Neural progenitor cell (in vitro differentiated cells): ENCODE measurements around the gene NCDN. TPM values are rescaled to one million over a fixed set of nuclear protein-coding genes. Genes with fewer than 3 reads are reported as not detected.

Source experiments
- DNase-seq: peaks from one replicate; pipeline ENCODE4 v3.0.0-alpha.2; 2016; ENCODE audit warnings: low spot score
- H2AFZ ChIP-seq: fragments of 200-600 bp; sonication (generic); replicated peaks from 2 replicates; pipeline ENCODE4 v1.6.1; 2016; ENCODE audit warnings: antibody characterized with exemption
- H3F3A ChIP-seq: fragments of 200-600 bp; sonication (generic); 2 replicates; pipeline ENCODE4 v1.6.1; 2016; ENCODE audit warnings: antibody characterized with exemption, low read depth
- H3K27ac ChIP-seq: fragments of 200-600 bp; sonication (generic); 2 replicates; pipeline ENCODE4 v1.5.1; 2016; ENCODE audit warnings: mild to moderate bottlenecking
- H3K27me3 ChIP-seq: fragments of 200-600 bp; sonication (generic); 2 replicates; pipeline ENCODE4 v1.6.1; 2016; ENCODE audit warnings: mild to moderate bottlenecking, moderate library complexity
- H3K36me3 ChIP-seq: fragments of 200-600 bp; sonication (generic); 2 replicates; pipeline ENCODE4 v1.5.1; 2016
- H3K4me1 ChIP-seq: fragments of 200-600 bp; sonication (generic); 2 replicates; pipeline ENCODE4 v1.6.1; 2016; ENCODE audit warnings: mixed run types
- H3K4me2 ChIP-seq: fragments of 200-600 bp; sonication (generic); 2 replicates; pipeline ENCODE4 v1.6.1; 2016
- H3K4me3 ChIP-seq: fragments of 200-600 bp; sonication (generic); 2 replicates; pipeline ENCODE4 v1.5.1; 2016
- H3K79me2 ChIP-seq: fragments of 200-600 bp; sonication (generic); 2 replicates; pipeline ENCODE4 v1.6.1; 2016; ENCODE audit warnings: low read depth
- H3K9ac ChIP-seq: fragments of 200-600 bp; sonication (generic); 2 replicates; pipeline ENCODE4 v1.6.1; 2016
- H3K9me3 ChIP-seq: fragments of 200-600 bp; sonication (generic); 2 replicates; pipeline ENCODE4 v1.5.1; 2016; ENCODE audit warnings: low read depth
- H4K20me1 ChIP-seq: fragments of 200-600 bp; sonication (generic); 2 replicates; pipeline ENCODE4 v1.6.1; 2016; ENCODE audit warnings: low read depth
- H3K27ac Mint-ChIP-seq: 3 replicates; pipeline ENCODE4 v1.8.0; 2021; ENCODE audit warnings: mixed read lengths
- H3K27me3 Mint-ChIP-seq: 2 replicates; pipeline ENCODE4 v1.8.0; 2022; ENCODE audit warnings: low read depth, mild to moderate bottlenecking, inconsistent platforms, moderate library complexity, mixed read lengths; ENCODE audit not compliant: insufficient read depth
- H3K36me3 Mint-ChIP-seq: 3 replicates; pipeline ENCODE4 v1.8.0; 2021; ENCODE audit warnings: mixed read lengths
- H3K4me1 Mint-ChIP-seq: 3 replicates; pipeline ENCODE4 v1.8.0; 2021; ENCODE audit warnings: mixed read lengths
- H3K4me3 Mint-ChIP-seq: 3 replicates; pipeline ENCODE4 v1.8.0; 2021; ENCODE audit warnings: mild to moderate bottlenecking, moderate library complexity, mixed read lengths
- H3K9me3 Mint-ChIP-seq: 3 replicates; pipeline ENCODE4 v1.8.0; 2020; ENCODE audit warnings: mixed read lengths
- CTCF ChIP-seq: fragments of 200-600 bp; sonication (generic); IDR thresholded peaks from 2 replicates; pipeline ENCODE4 v1.5.1; 2017; ENCODE audit warnings: antibody characterized with exemption, mild to moderate bottlenecking
- EZH2 ChIP-seq: fragments of 200-600 bp; sonication (generic); IDR thresholded peaks from 2 replicates; pipeline ENCODE4 v1.6.1; 2017; ENCODE audit warnings: antibody characterized with exemption, mild to moderate bottlenecking, moderate library complexity
- EZH2phosphoT487 ChIP-seq: fragments of 200-600 bp; sonication (generic); IDR thresholded peaks from 2 replicates; pipeline ENCODE4 v1.6.1; 2017; ENCODE audit warnings: antibody characterized with exemption
- total RNA-seq: library from RNA; depleted of rRNA; stranded (reverse); fragments of >200 nt; gene quantifications from 2 replicates; pipeline ENCODE4 v1.2.3, GENCODE V29; 2015; ENCODE audit warnings: low replicate concordance

Gene NCDN
- total RNA-seq, 1 donor from 2014 or later, result 5.8 TPM

GRCh38 chr1:35557118-35557610 is 435 bp upstream of the NCDN start, which contains the start of gene KIAA0319L:
Gene KIAA0319L, minus strand, starts transcription at chr1:35557403. Its CDS starts 2,912 bp downstream, at chr1:35554491.
- H3K27me3 ChIP-seq, result no peaks in the 10 kb centered on the region
- Mint-ChIP-seq H3K4me3 (peak within 1 kb of the TSS; percentile 98), H3K9me3 (no peaks in the 10 kb centered on the region), H3K4me1 (peaks cover 37% of the 10 kb centered on the region), H3K27ac (peak within 1 kb of the TSS; percentile 99), H3K27me3 (peaks cover 3% of the 10 kb centered on the region), H3K36me3 (peaks cover 12% of the 10 kb centered on the region)
- TF ChIP-seq CTCF, result no peak
- TF ChIP-seq EZH2phosphoT487, result no peak
- no peak for TF ChIP-seq EZH2
- H3K79me2 ChIP-seq, result peaks cover 44% of the 10 kb centered on the region
- DNase-seq, result peak; percentile 90
- peak within 1 kb of the TSS; percentile 95 for H3K27ac ChIP-seq
- H2AFZ ChIP-seq, result peak within 1 kb of the TSS; percentile 97
- H3K4me1 ChIP-seq, result peaks cover 26% of the 10 kb centered on the region
- peak within 1 kb of the TSS; percentile 97 for H3K4me3 ChIP-seq
- peaks cover 45% of the 10 kb centered on the region for H4K20me1 ChIP-seq
- H3K36me3 ChIP-seq, result no peaks in the 10 kb centered on the region
- no peaks in the 10 kb centered on the region for H3K9me3 ChIP-seq
- peak within 1 kb of the TSS; percentile 98 for H3K4me2 ChIP-seq
- H3F3A ChIP-seq, result peaks cover 30% of the 10 kb centered on the region
- peak within 1 kb of the TSS; percentile 83 for H3K9ac ChIP-seq

- Histone ChIP-seq H3K36me3 (no peaks in the 10 kb centered on the region), H3F3A (peaks cover 30% of the 10 kb centered on the region), H3K4me3 (peak overlapping the region; percentile 97), H3K79me2 (peaks cover 35% of the 10 kb centered on the region), H3K4me2 (peak overlapping the region; percentile 98), H2AFZ (no peak overlapping the region), H3K9me3 (no peaks in the 10 kb centered on the region), H3K27me3 (no peaks in the 10 kb centered on the region), H3K9ac (peak overlapping the region; percentile 28), H3K27ac (peak overlapping the region; percentile 43), H3K4me1 (peaks cover 26% of the 10 kb centered on the region), H4K20me1 (peaks cover 45% of the 10 kb centered on the region)
- Mint-ChIP-seq H3K27ac (peak overlapping the region; percentile 99), H3K4me3 (peak overlapping the region; percentile 98), H3K4me1 (peaks cover 37% of the 10 kb centered on the region), H3K36me3 (peaks cover 5% of the 10 kb centered on the region), H3K27me3 (peaks cover 3% of the 10 kb centered on the region), H3K9me3 (no peaks in the 10 kb centered on the region)
- DNase-seq, result peak; percentile 76
- TF ChIP-seq CTCF, result no peak
- TF ChIP-seq EZH2, result no peak
- no peak for TF ChIP-seq EZH2phosphoT487
Observed at GRCh38 chr1:35558374-35559316, 1.0 kb downstream of the NCDN start.

GRCh38 chr1:35559317-35559944 is 1.8 kb downstream of the NCDN start:
- Histone ChIP-seq H2AFZ (no peak overlapping the region), H3K27me3 (no peaks in the 10 kb centered on the region), H3K4me3 (no peak overlapping the region), H3K4me2 (peak overlapping the region; percentile 98), H3K9me3 (no peaks in the 10 kb centered on the region), H3K36me3 (no peaks in the 10 kb centered on the region), H3F3A (peaks cover 30% of the 10 kb centered on the region), H4K20me1 (peaks cover 37% of the 10 kb centered on the region), H3K27ac (no peak overlapping the region), H3K9ac (no peak overlapping the region), H3K4me1 (peaks cover 24% of the 10 kb centered on the region), H3K79me2 (peaks cover 27% of the 10 kb centered on the region)
- peak overlapping the region; percentile 34 for H3K4me3 Mint-ChIP-seq
- H3K36me3 Mint-ChIP-seq, result peaks cover 6% of the 10 kb centered on the region
- TF ChIP-seq EZH2, result no peak
- peaks cover 37% of the 10 kb centered on the region for H3K4me1 Mint-ChIP-seq
- H3K9me3 Mint-ChIP-seq, result no peaks in the 10 kb centered on the region
- H3K27me3 Mint-ChIP-seq, result peaks cover 3% of the 10 kb centered on the region
- no peak overlapping the region for H3K27ac Mint-ChIP-seq
- DNase-seq, result no peak
